ENCODE measurements around the gene MICOS13.

DNA sequence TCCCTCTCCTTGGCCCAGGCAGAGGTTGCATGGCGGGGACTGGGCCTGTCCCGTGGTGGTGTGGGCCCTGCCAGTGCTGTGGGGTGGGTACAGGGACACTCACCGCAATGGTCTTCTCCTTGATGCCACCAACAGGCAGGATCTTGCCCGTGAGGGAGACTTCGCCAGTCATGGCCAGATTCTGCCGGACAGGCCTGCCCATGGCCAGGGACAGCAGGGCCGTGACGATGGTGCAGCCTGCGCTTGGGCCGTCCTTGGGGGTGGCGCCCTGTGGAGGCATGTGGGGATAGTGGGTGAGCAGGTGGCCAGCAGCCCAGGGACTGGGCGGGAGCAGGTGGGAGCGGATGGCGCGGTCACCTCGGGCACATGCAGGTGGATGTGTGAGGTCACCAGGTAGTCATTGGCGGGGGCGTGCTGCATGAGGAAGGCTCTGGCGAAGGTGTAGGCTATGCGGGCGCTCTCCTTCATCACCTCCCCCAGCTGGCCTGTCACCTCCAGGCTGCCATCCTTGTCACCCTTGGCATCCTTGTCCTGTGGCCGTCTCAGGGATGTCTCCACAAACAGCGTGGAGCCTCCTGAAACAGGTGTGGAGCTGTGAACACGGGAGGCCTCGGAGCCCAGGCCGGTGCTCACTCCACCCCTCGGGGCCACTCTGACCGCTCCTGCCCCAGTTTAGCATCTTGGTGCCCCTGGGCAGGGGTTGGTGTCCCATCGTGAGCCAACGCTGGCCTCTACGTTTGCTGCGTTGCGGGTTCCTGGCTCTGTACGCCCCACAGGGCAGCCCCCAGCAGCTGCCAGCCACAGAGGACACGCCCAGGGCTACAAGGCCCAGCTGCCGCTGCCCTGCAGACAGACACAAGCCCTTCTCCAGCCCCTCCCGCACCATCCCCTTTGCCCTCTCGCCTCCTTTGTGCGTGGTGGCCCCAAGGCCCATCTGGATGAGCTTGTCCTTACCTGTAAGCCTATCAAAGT is 13.2 kb upstream of the MICOS13 start:
- TF ChIP-seq, protein P1, sequence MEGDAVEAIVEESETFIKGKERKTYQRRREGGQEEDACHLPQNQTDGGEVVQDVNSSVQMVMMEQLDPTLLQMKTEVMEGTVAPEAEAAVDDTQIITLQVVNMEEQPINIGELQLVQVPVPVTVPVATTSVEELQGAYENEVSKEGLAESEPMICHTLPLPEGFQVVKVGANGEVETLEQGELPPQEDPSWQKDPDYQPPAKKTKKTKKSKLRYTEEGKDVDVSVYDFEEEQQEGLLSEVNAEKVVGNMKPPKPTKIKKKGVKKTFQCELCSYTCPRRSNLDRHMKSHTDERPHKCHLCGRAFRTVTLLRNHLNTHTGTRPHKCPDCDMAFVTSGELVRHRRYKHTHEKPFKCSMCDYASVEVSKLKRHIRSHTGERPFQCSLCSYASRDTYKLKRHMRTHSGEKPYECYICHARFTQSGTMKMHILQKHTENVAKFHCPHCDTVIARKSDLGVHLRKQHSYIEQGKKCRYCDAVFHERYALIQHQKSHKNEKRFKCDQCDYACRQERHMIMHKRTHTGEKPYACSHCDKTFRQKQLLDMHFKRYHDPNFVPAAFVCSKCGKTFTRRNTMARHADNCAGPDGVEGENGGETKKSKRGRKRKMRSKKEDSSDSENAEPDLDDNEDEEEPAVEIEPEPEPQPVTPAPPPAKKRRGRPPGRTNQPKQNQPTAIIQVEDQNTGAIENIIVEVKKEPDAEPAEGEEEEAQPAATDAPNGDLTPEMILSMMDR (conservative IDR thresholded peaks at IDR 0.05; ENCODE audit: low read depth in 2 of 2), result no peak
- TF ChIP-seq POLR2AphosphoS5 (IDR thresholded peaks at IDR 0.05; ENCODE audit: low read depth) (peak; percentile 28), JUNB (IDR thresholded peaks at IDR 0.05; ENCODE audit: unreplicated experiment) (no peak)

All from GM23338 (cell line).